IMR-90 (cell line): ENCODE data around the gene FSTL5. TPM values are rescaled to one million over a fixed set of nuclear protein-coding genes. Genes with fewer than 3 reads are reported as not detected.

Experiments
- ATAC-seq: fragments of 200-7000 bp; cut with Tn5 transposase; 2 replicates; pipeline ENCODE4 v1.9.1; 2020; ENCODE audit warnings: low read depth, mild to moderate bottlenecking, moderate library complexity
- BruUV-seq: library from RNA; stranded (reverse); fragments of 400-500 nt; replicated peaks from 2 replicates; lab custom pipeline; 2021; lab: Mats Ljungman, UMichigan
- CTCF ChIA-PET: fragments of 300-600 bp; formaldehyde crosslinking; extraction: SDS; loops from one replicate; lab custom pipeline; 2021; ENCODE audit warnings: antibody characterized with exemption; lab: Yijun Ruan, JAX
- POLR2A ChIA-PET: fragments of 300-600 bp; sonication (Branson Sonifier 250); formaldehyde crosslinking; loops from one replicate; lab custom pipeline; 2022; ENCODE audit warnings: antibody characterized with exemption; ENCODE audit not compliant: unreplicated experiment; lab: Charles Lee
- DNase-seq: peaks from one replicate; pipeline ENCODE4 v3.0.0; 2013
- H2AFZ ChIP-seq: replicated peaks from 2 replicates; pipeline ENCODE3; 2013; ENCODE audit warnings: low read length, mild to moderate bottlenecking; ENCODE audit not compliant: poor library complexity
- H2AK5ac ChIP-seq: 2 replicates; pipeline ENCODE4 v1.6.1; 2013; ENCODE audit warnings: low read depth, low read length, inconsistent platforms
- H2AK9ac ChIP-seq: replicated peaks from 2 replicates; pipeline ENCODE3; 2013; ENCODE audit warnings: mild to moderate bottlenecking, low read depth, low read length, moderate library complexity; ENCODE audit not compliant: poor library complexity
- H2BK120ac ChIP-seq: 2 replicates; pipeline ENCODE4 v1.6.1; 2013; ENCODE audit warnings: low read depth, low read length, inconsistent platforms
- H2BK15ac ChIP-seq: 3 replicates; pipeline ENCODE4 v1.6.1; 2013; ENCODE audit warnings: low read depth, low read length, inconsistent platforms
- H2BK20ac ChIP-seq: 2 replicates; pipeline ENCODE4 v1.6.1; 2013; ENCODE audit warnings: low read depth, mild to moderate bottlenecking, inconsistent platforms, low read length, moderate library complexity
- H2BK5ac ChIP-seq: 2 replicates; pipeline ENCODE4 v1.6.1; 2013; ENCODE audit warnings: mild to moderate bottlenecking, low read depth, low read length, inconsistent platforms; ENCODE audit not compliant: poor library complexity, severe bottlenecking
- H3K14ac ChIP-seq: replicated peaks from 2 replicates; pipeline ENCODE4 v1.6.1; 2013; ENCODE audit warnings: low read depth, low read length, inconsistent platforms
- H3K18ac ChIP-seq: 2 replicates; pipeline ENCODE4 v1.6.1; 2013; ENCODE audit warnings: low read depth, low read length, control low read depth
- H3K23ac ChIP-seq: 2 replicates; pipeline ENCODE4 v1.6.1; 2013; ENCODE audit warnings: low read depth, low read length, inconsistent platforms
- H3K27ac ChIP-seq: 2 replicates; pipeline ENCODE4 v1.5.1; 2013; ENCODE audit warnings: mild to moderate bottlenecking, control low read depth, low read length; ENCODE audit not compliant: insufficient read depth
- H3K27me3 ChIP-seq: 2 replicates; pipeline ENCODE4 v1.6.1; 2013; ENCODE audit warnings: low read length; ENCODE audit not compliant: control insufficient read depth, insufficient read depth
- H3K36me3 ChIP-seq: 2 replicates; pipeline ENCODE4 v1.6.1; 2013; ENCODE audit warnings: low read length, mixed read lengths; ENCODE audit not compliant: control insufficient read depth, insufficient read depth
- H3K4ac ChIP-seq: 2 replicates; pipeline ENCODE4 v1.6.1; 2013; ENCODE audit warnings: low read depth, low read length, inconsistent platforms
- H3K4me1 ChIP-seq: 2 replicates; pipeline ENCODE4 v1.6.1; 2013; ENCODE audit warnings: low read length, mixed read lengths; ENCODE audit not compliant: control insufficient read depth, insufficient read depth
- H3K4me2 ChIP-seq: 2 replicates; pipeline ENCODE4 v1.6.1; 2013; ENCODE audit warnings: low read depth, mild to moderate bottlenecking, control low read depth, low read length, moderate library complexity
- H3K4me3 ChIP-seq: 2 replicates; pipeline ENCODE4 v1.5.1; 2013; ENCODE audit warnings: low read depth, mild to moderate bottlenecking, control low read depth, low read length, moderate library complexity; ENCODE audit not compliant: insufficient read depth
- H3K56ac ChIP-seq: 2 replicates; pipeline ENCODE4 v1.6.1; 2013; ENCODE audit warnings: low read length, inconsistent platforms; ENCODE audit not compliant: insufficient read depth; ENCODE audit errors: extremely low read depth
- H3K79me1 ChIP-seq, 2 experiments: 2 replicates each; pipeline ENCODE4 v1.6.1; 2013; ENCODE audit warnings: low read length in 2 of 2, inconsistent platforms in 1 of 2, low read depth in 1 of 2
- H3K9ac ChIP-seq: 2 replicates; pipeline ENCODE4 v1.6.1; 2013; ENCODE audit warnings: low read depth, low read length, control low read depth
- H3K9me1 ChIP-seq: 2 replicates; pipeline ENCODE4 v1.6.1; 2013; ENCODE audit warnings: low read length, inconsistent platforms; ENCODE audit not compliant: insufficient read depth
- H3K9me3 ChIP-seq: 2 replicates; pipeline ENCODE4 v1.6.1; 2013; ENCODE audit warnings: low read length; ENCODE audit not compliant: control insufficient read depth, insufficient read depth
- H4K20me1 ChIP-seq: 2 replicates; pipeline ENCODE4 v1.6.1; 2013; ENCODE audit warnings: low read length, inconsistent platforms; ENCODE audit not compliant: insufficient read depth
- H4K5ac ChIP-seq: 2 replicates; pipeline ENCODE4 v1.6.1; 2013; ENCODE audit warnings: mild to moderate bottlenecking, low read depth, low read length, control low read depth
- H4K8ac ChIP-seq, 2 experiments: 2 replicates each; pipeline ENCODE4 v1.6.1; 2013; ENCODE audit warnings: low read depth in 2 of 2, low read length in 2 of 2, control low read depth in 1 of 2, inconsistent platforms in 1 of 2
- H4K91ac ChIP-seq: 2 replicates; pipeline ENCODE4 v1.6.1; 2013; ENCODE audit warnings: low read depth, low read length, inconsistent platforms; ENCODE audit not compliant: insufficient read depth
- BHLHE40 ChIP-seq: fragments of 150-350 bp; IDR thresholded peaks from 2 replicates; pipeline ENCODE4 v1.6.1; 2016; ENCODE audit warnings: mild to moderate bottlenecking, low read depth, low read length
- CEBPB ChIP-seq: IDR thresholded peaks from 2 replicates; pipeline ENCODE4 v1.6.1; 2012; ENCODE audit warnings: low read depth, low read length, improper control_type of control experiment
- CHD1 ChIP-seq: IDR thresholded peaks from 2 replicates; pipeline ENCODE4 v1.6.1; 2012; ENCODE audit warnings: low read depth, low read length, improper control_type of control experiment
- CTCF ChIP-seq: conservative IDR thresholded peaks from 2 replicates; pipeline ENCODE4 v1.5.1; 2012; ENCODE audit warnings: mild to moderate bottlenecking, low read depth, low read length, improper control_type of control experiment
- FOS ChIP-seq: fragments of 150-350 bp; IDR thresholded peaks from 2 replicates; pipeline ENCODE4 v1.6.1; 2016; ENCODE audit warnings: low read depth, low read length
- MAFK ChIP-seq: IDR thresholded peaks from 2 replicates; pipeline ENCODE4 v1.6.1; 2012; ENCODE audit warnings: low read depth, low read length, improper control_type of control experiment
- MAZ ChIP-seq: IDR thresholded peaks from 2 replicates; pipeline ENCODE4 v1.6.1; 2012; ENCODE audit warnings: low read depth, mild to moderate bottlenecking, low read length, improper control_type of control experiment, moderate library complexity, borderline replicate concordance
- MXI1 ChIP-seq: IDR thresholded peaks from 2 replicates; pipeline ENCODE4 v1.6.1; 2012; ENCODE audit warnings: low read depth, mild to moderate bottlenecking, low read length, moderate library complexity, borderline replicate concordance
- POLR2A ChIP-seq: IDR thresholded peaks from 2 replicates; pipeline ENCODE4 v1.6.1; 2012; ENCODE audit warnings: mild to moderate bottlenecking, low read depth, low read length
- RFX5 ChIP-seq: IDR thresholded peaks from 2 replicates; pipeline ENCODE4 v1.8.0; 2012; ENCODE audit warnings: low read depth, mild to moderate bottlenecking, low read length, moderate library complexity
- SMC3 ChIP-seq: fragments of 150-350 bp; IDR thresholded peaks from 2 replicates; pipeline ENCODE4 v1.6.1; 2016; ENCODE audit warnings: low read depth, mild to moderate bottlenecking, antibody characterized with exemption, low read length, moderate library complexity
- USF2 ChIP-seq: fragments of 150-350 bp; IDR thresholded peaks from 2 replicates; pipeline ENCODE4 v1.6.1; 2017; ENCODE audit warnings: mild to moderate bottlenecking, antibody characterized with exemption, low read length, low read depth
- WGBS, 2 experiments: methylation state at CpG; one replicate each; pipeline versions ENCODE4 v1.1.5 to v1.1.7; 2013; ENCODE audit warnings: missing lambda C conversion rate in 2 of 2; ENCODE audit not compliant: insufficient read length in 1 of 2; ENCODE audit errors: extremely low coverage in 2 of 2; 5-methylcytosine and 5-hydroxymethylcytosine counted together
- dilution Hi-C: fragments of 300-500 bp; cut with HindIII; formaldehyde crosslinking; loops from one replicate; pipeline ENCODE4 v1.14.3; 2018; ENCODE audit warnings: low sequenced_read_pairs; ENCODE audit not compliant: unreplicated experiment
- in situ Hi-C: fragments of 300-500 bp; cut with MboI; formaldehyde crosslinking; loops from 3 replicates; pipeline ENCODE4 v1.14.3; 2019; ENCODE audit warnings: low sequenced_read_pairs, inconsistent platforms, mixed read lengths
- intact Hi-C: fragments of 100-400 bp; cut with micrococcal nuclease; formaldehyde crosslinking; loops from 2 replicates; pipeline ENCODE4 v1.10.0; 2022
- polyA plus RNA-seq, 3 experiments: library from polyadenylated mRNA; depleted of rRNA; stranded (reverse); fragments of >200 nt; gene quantifications; 2 replicates each; pipeline ENCODE4 v1.2.3, GENCODE V29; 2012; ENCODE audit warnings: low replicate concordance in 1 of 3
- total RNA-seq: library from RNA; depleted of rRNA; stranded (reverse); fragments of >200 nt; gene quantifications from 2 replicates; pipeline ENCODE4 v1.2.3, GENCODE V29; 2012

FSTL5 gene
- total and polyA plus RNA-seq, 2 of the 4 experiments (the other 2 are of a cell fraction), result under 0.01 TPM; not detected in 1

- H3K4me1 ChIP-seq, result no peaks in the 10 kb centered on the region
- H3K36me3 ChIP-seq, result no peaks in the 10 kb centered on the region
- H3K9me1 ChIP-seq, result no peaks in the 10 kb centered on the region
- no peak overlapping the region for H3K14ac ChIP-seq
- in situ Hi-C loops, result no loop called here
- no peak overlapping the region for H3K4me2 ChIP-seq
- ChIA-PET CTCF (no interaction called here), POLR2A (no interaction called here)
- peaks cover 5% of the 10 kb centered on the region for H3K9me3 ChIP-seq
- intact Hi-C loops, result no loop called here
- no peak overlapping the region for H3K18ac ChIP-seq
- H4K8ac ChIP-seq, result no peak overlapping the region
- H3K4ac ChIP-seq, result no peak overlapping the region
- H2AK5ac ChIP-seq, result no peak overlapping the region
- H4K5ac ChIP-seq, result no peak overlapping the region
- BruUV-seq, result no TSS peak
- H4K20me1 ChIP-seq, result no peaks in the 10 kb centered on the region
- H2AK9ac ChIP-seq, result no peak overlapping the region
- no peak overlapping the region for H3K4me3 ChIP-seq
- WGBS, 2 experiments, result no CpG with 5 or more reads among the region's 2 CpGs
- no peak overlapping the region for H3K9ac ChIP-seq
- H3K79me1 ChIP-seq, result no peaks in the 10 kb centered on the region
- dilution Hi-C loops, result no loop called here
- H3K27ac ChIP-seq, result no peak overlapping the region
- H2BK5ac ChIP-seq, result no peak overlapping the region
- H3K23ac ChIP-seq, result no peak overlapping the region
- H3K27me3 ChIP-seq, result no peaks in the 10 kb centered on the region
- no peak overlapping the region for H4K91ac ChIP-seq
- H2AFZ ChIP-seq, result no peak overlapping the region
- ATAC-seq (no peak), DNase-seq (no peak)
- H2BK15ac ChIP-seq, result no peak overlapping the region
- no peak overlapping the region for H3K56ac ChIP-seq
- no peak overlapping the region for H2BK20ac ChIP-seq
- H2BK120ac ChIP-seq, result no peak overlapping the region
- TF ChIP-seq FOS (no peak), MXI1 (no peak), CEBPB (no peak), POLR2A (no peak), MAFK (no peak), CHD1 (no peak), MAZ (no peak), RFX5 (no peak), CTCF (no peak), USF2 (no peak), BHLHE40 (no peak), SMC3 (no peak)
Observed at GRCh38 chr4:162131256-162131655, 32.5 kb downstream of the FSTL5 start.
